ENCODE results near the gene CYB5D1. TPM values are rescaled to one million over a fixed set of nuclear protein-coding genes. Genes with fewer than 3 reads are reported as not detected.

Gene CYB5D1
- total and polyA plus RNA-seq, 2 of the 8 experiments (the other 6 are each of a cell fraction or from before 2014, with no cell fraction given) = 11.0 to 18.0 TPM

DNA sequence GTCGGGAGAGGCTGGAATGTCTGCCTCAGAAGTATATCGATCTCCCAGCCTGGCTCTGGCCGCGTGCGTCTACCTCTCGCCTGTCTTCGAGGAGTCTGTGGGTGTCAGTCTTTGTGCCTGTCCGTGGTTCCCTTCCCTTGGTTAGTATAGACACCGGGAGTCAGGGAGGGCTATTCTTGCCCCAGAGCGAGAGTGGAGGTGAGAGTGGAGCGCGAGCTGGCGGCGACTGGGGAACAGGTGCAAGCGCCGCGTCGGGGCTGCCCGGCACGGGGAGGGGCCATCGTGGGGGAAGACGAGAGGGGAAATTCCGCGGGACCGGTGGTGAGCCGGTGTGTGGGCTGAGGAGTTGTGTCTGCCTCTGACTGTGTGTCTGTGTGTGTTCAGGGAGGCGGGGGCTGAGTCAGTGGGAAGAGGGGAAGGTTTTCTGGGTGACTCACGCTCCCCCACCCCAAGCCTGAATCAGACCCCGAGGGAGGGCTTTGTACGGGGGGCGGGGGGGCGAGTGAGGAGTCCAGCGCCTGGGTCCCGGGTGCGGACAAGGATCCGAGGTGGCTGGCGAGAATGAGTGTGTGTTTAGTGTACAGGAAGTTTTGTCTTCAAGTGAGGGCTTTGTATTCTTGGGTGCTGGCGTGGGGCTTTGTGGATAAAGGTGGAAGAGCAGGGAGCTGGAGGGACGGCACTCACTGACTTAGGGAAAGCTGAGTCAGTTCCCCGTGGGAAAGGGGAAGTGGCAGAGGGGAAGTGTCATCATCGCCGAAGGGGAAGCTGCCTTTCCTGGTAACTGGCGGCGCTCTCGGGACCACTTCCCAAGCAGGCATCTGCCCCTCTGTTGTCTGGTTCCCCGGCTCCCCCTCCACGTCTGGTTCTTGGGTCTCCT is 15.2 kb upstream of the CYB5D1 start:
- DNase-seq (ENCODE audit: low read depth in 1 of 2, low spot score in 2 of 2) (peak in 1 of 2 experiments; percentile 62), FAIRE-seq (no peak)
- ChIA-PET CTCF (ENCODE audit: partially characterized antibody) (interaction anchor here (0.8 to 2.1 kb wide), 6 partner anchors 9 to 142 kb away, joined by 3 to 6 read pairs (median 4); partner anchors contain the start of gene EFNB3), POLR2A (ENCODE audit: partially characterized antibody) (interaction anchor here (0.6 to 4.2 kb wide), 9 partner anchors 9 to 166 kb away, joined by 3 to 20 read pairs (median 5); partner anchors contain the start of genes CYB5D1, KDM6B, NAA38 and TMEM88)
- Histone ChIP-seq H3K9me3 (ENCODE audit: insufficient read depth in 2 of 2, low read depth in 1 of 2, low read length in 1 of 2) (no peaks in the 10 kb centered on the region), H3K14ac (ENCODE audit: insufficient read length) (no peak overlapping the region), H4K8ac (ENCODE audit: extremely low read depth, insufficient read depth, low read length) (no peak overlapping the region), H2BK12ac (ENCODE audit: low read depth, low read length) (no peak overlapping the region), H4K91ac (replicated peaks; ENCODE audit: insufficient read length, low read length) (no peak overlapping the region), H3K4me1 (replicated peaks in 1 of 4; ENCODE audit: control insufficient read depth in 3 of 4, insufficient read depth in 4 of 4, low read length in 3 of 4) (peaks cover 10 to 27% (median 18%) of the 10 kb centered on the region in 4 experiments), H3K36me3 (ENCODE audit: control insufficient read depth in 2 of 4, insufficient read depth in 4 of 4, low read length in 3 of 4) (no peaks in the 10 kb centered on the region; a peak in 1 of 8 replicates), H4K5ac (ENCODE audit: insufficient read length, low read depth, low read length) (no peak overlapping the region), H3K23ac (ENCODE audit: insufficient read length) (no peak overlapping the region), H2AK5ac (ENCODE audit: low read depth, low read length) (no peak overlapping the region), H3K4me2 (ENCODE audit: insufficient read depth in 1 of 2, low read depth in 2 of 2, low read length in 2 of 2) (peak overlapping the region; percentile 96 to 100), H3K79me2 (ENCODE audit: control insufficient read depth in 1 of 2, insufficient read depth in 2 of 2, low read length in 2 of 2) (no peaks in the 10 kb centered on the region), H2BK120ac (replicated peaks; ENCODE audit: low read depth, low read length) (no peak overlapping the region), H3K23me2 (ENCODE audit: low read depth, low read length) (peaks cover 34% of the 10 kb centered on the region), H3K27me3 (replicated peaks in 1 of 4; ENCODE audit: control insufficient read depth in 3 of 4, extremely low read depth in 1 of 4, insufficient read depth in 3 of 4, low read length in 3 of 4) (peaks cover 18 to 53% (median 49%) of the 10 kb centered on the region in 4 experiments), H3K4ac (replicated peaks; ENCODE audit: insufficient read length, low read depth, low read length) (no peak overlapping the region), H2BK15ac (ENCODE audit: low read length) (peak overlapping the region; percentile 48; the same call in 1 of the 2 replicates), H2AFZ (ENCODE audit: low read length) (no peak overlapping the region), H2BK5ac (ENCODE audit: low read depth, low read length) (peak overlapping the region; percentile 78; the same call in 1 of the 2 replicates), H3K79me1 (ENCODE audit: low read depth, low read length) (no peaks in the 10 kb centered on the region), H3K9ac (replicated peaks in 1 of 4; ENCODE audit: extremely low read depth in 1 of 4, low read depth in 3 of 4, low read length in 3 of 4) (peak overlapping the region in 1 of 4 experiments; percentile 56; a peak in 1 of 7 replicates), H2BK20ac (ENCODE audit: low read length) (no peak overlapping the region), H3K56ac (replicated peaks; ENCODE audit: insufficient read length, low read depth, low read length) (no peak overlapping the region), H3K18ac (ENCODE audit: extremely low read depth, low read length) (no peak overlapping the region), H3K27ac (ENCODE audit: low read depth, low read length) (no peak overlapping the region), H3K4me3 (ENCODE audit: extremely low read depth in 1 of 4, insufficient read depth in 2 of 4, low read depth in 3 of 4, low read length in 4 of 4) (peak overlapping the region; percentile 70 to 98 (median 86)), H4K20me1 (replicated peaks in 1 of 2; ENCODE audit: control insufficient read depth in 1 of 2, insufficient read depth in 2 of 2, low read length in 2 of 2) (peaks cover 12 to 42% of the 10 kb centered on the region in 2 experiments)
- 1% methylated on average over 33 of the region's 47 CpGs; no CpG with 5 or more reads in 1 of the 2 experiments for WGBS, 2 experiments (ENCODE audit: extremely low coverage in 1 of 2, insufficient coverage in 1 of 2, insufficient read length in 1 of 2, insufficient replicate concordance in 2 of 2, low coverage in 1 of 2, low lambda C conversion rate in 2 of 2, missing lambda C conversion rate in 1 of 2)
- TF ChIP-seq SRF (IDR thresholded peaks at IDR 0.05; ENCODE audit: low read depth, low read length) (no peak), NANOG (IDR thresholded peaks at IDR 0.05; ENCODE audit: insufficient read depth, low read depth, low read length, poor library complexity, severe bottlenecking) (no peak), CTBP2 (IDR thresholded peaks at IDR 0.05; ENCODE audit: borderline replicate concordance, insufficient read depth, insufficient read length, low read length) (no peak), KDM4A (IDR thresholded peaks at IDR 0.05; ENCODE audit: low read depth, low read length, severe bottlenecking) (no peak), SAP30 (IDR thresholded peaks at IDR 0.05; ENCODE audit: insufficient read depth, insufficient replicate concordance, low read length) (peak; percentile 50), TEAD4 (IDR thresholded peaks at IDR 0.05; ENCODE audit: low read depth, low read length) (peak; percentile 81), RXRA (IDR thresholded peaks at IDR 0.05; ENCODE audit: insufficient read depth, low read depth, low read length) (no peak), SUZ12 (IDR thresholded peaks at IDR 0.05; ENCODE audit: low read length) (peak; percentile 64; the same call in 1 of the 2 replicates), BACH1 (IDR thresholded peaks at IDR 0.05; ENCODE audit: low read length) (no peak)
- TF ChIP-seq, protein P1, sequence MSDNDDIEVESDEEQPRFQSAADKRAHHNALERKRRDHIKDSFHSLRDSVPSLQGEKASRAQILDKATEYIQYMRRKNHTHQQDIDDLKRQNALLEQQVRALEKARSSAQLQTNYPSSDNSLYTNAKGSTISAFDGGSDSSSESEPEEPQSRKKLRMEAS (IDR thresholded peaks at IDR 0.05) = no peak; the same call in 1 of the 2 replicates

Data from H1 (cell line).